Measurements from ENCODE around the gene INPP4B. TPM values are rescaled to one million over a fixed set of nuclear protein-coding genes. Genes with fewer than 3 reads are reported as not detected.

INPP4B gene
- total RNA-seq, 4 donors from 2014 or later, result 29.4 to 51.5 (median 35.3) TPM

GRCh38 chr4:142817442-142817841, 28.7 kb downstream of the INPP4B start:
- Histone ChIP-seq H3K27ac (peak overlapping the region; percentile 48 to 55), H3K36me3 (no peaks in the 10 kb centered on the region), H3K4me3 (peak overlapping the region; percentile 2 to 7), H3K27me3 (no peaks in the 10 kb centered on the region), H3K4me1 (no peaks in the 10 kb centered on the region), H3K9me3 (no peaks in the 10 kb centered on the region)
- DNase-seq, result no peak
- TF ChIP-seq POLR2A (IDR thresholded peaks at IDR 0.05) (no peak), CTCF (IDR thresholded peaks at IDR 0.05) (no peak)
- intact Hi-C loops (cut with DNase I; ENCODE audit: low total_unique reads), result no loop called here

GRCh38 chr4:142815834-142816233, 30.3 kb downstream of the INPP4B start:
- H3K4me3 ChIP-seq, result no peak overlapping the region
- no peaks in the 10 kb centered on the region for H3K36me3 ChIP-seq
- H3K9me3 ChIP-seq, result no peaks in the 10 kb centered on the region
- H3K27me3 ChIP-seq, result no peaks in the 10 kb centered on the region
- intact Hi-C loops (cut with DNase I; ENCODE audit: low total_unique reads), result no loop called here
- no peaks in the 10 kb centered on the region for H3K4me1 ChIP-seq
- TF ChIP-seq POLR2A (IDR thresholded peaks at IDR 0.05) (no peak), CTCF (IDR thresholded peaks at IDR 0.05) (no peak)
- DNase-seq, result no peak
- no peak overlapping the region for H3K27ac ChIP-seq

- H3K4me3 ChIP-seq, result no peak overlapping the region
- H3K4me1 ChIP-seq, result no peaks in the 10 kb centered on the region
- intact Hi-C loops (cut with DNase I; ENCODE audit: low total_unique reads), result no loop called here
- TF ChIP-seq CTCF (IDR thresholded peaks at IDR 0.05) (no peak), POLR2A (IDR thresholded peaks at IDR 0.05) (no peak)
- no peaks in the 10 kb centered on the region for H3K36me3 ChIP-seq
- H3K9me3 ChIP-seq, result no peaks in the 10 kb centered on the region
- no peak overlapping the region for H3K27ac ChIP-seq
- no peaks in the 10 kb centered on the region for H3K27me3 ChIP-seq
- DNase-seq, result no peak
These were observed 32.7 kb downstream of the INPP4B start for GRCh38 chr4:142813388-142813787.

DNA sequence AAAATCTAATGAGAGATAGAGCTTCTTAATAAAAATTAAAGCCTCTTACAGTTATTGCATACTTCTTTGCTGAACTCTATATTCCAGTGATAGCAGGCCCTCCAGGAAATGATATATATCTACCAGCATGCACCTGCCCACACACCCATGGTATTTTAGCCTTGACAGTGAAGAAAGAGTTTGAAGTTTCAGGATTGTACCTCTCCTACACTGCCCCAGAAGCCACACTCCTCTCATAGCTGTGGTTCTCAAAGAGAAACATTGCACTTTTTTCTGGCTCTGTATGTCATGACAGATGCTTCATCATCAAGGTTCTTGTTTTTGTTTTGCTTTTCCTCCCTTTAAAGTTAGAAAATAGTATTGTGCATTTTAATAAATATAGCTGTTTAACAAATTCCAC, 34.0 kb downstream of the INPP4B start:
- H3K27me3 ChIP-seq, result no peaks in the 10 kb centered on the region
- TF ChIP-seq POLR2A (IDR thresholded peaks at IDR 0.05) (no peak), CTCF (IDR thresholded peaks at IDR 0.05) (no peak)
- no peak overlapping the region for H3K27ac ChIP-seq
- intact Hi-C loops (cut with DNase I; ENCODE audit: low total_unique reads), result no loop called here
- no peak overlapping the region for H3K4me3 ChIP-seq
- H3K4me1 ChIP-seq, result no peaks in the 10 kb centered on the region
- no peaks in the 10 kb centered on the region for H3K9me3 ChIP-seq
- no peak for DNase-seq
- no peaks in the 10 kb centered on the region for H3K36me3 ChIP-seq

DNA sequence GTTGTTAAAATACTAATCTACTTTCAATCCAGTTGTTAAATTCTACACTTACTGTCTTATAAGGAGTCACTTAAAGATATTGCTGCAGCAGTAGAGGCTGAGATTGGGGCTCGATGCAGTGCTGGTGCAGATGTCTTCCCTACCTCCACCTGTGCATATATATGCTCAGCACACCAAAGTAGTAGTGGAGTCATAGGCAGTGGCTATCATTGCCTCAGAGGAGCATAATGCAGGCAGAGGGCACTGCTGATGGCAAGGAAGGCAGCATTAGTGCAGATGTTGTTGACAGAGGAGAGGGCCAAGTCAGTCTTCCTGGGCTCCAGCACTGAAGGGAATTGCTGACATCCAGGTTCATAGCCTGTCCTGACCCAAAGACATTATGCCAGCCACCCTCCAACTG, 35.1 kb downstream of the INPP4B start:
- H3K27ac ChIP-seq, result no peak overlapping the region
- no peaks in the 10 kb centered on the region for H3K9me3 ChIP-seq
- intact Hi-C loops (cut with DNase I; ENCODE audit: low total_unique reads), result no loop called here
- no peaks in the 10 kb centered on the region for H3K27me3 ChIP-seq
- H3K4me1 ChIP-seq, result no peaks in the 10 kb centered on the region
- no peak for DNase-seq
- H3K4me3 ChIP-seq, result no peak overlapping the region
- H3K36me3 ChIP-seq, result no peaks in the 10 kb centered on the region
- TF ChIP-seq CTCF (IDR thresholded peaks at IDR 0.05), result no peak
- TF ChIP-seq POLR2A (IDR thresholded peaks at IDR 0.05), result no peak

All from uterus (tissue), 4 donors.